Neural cell (in vitro differentiated cells): Measurements from ENCODE around the gene MYLK.

ENCODE experiments used
- EP300 ChIP-seq: fragments of 450-650 bp; conservative IDR thresholded peaks from 2 replicates; pipeline ENCODE4 v1.6.1; 2014; ENCODE audit warnings: antibody characterized with exemption, mild to moderate bottlenecking, moderate library complexity; ENCODE audit not compliant: poor library complexity, severe bottlenecking
- MXI1 ChIP-seq: fragments of 450-650 bp; conservative IDR thresholded peaks from 2 replicates; pipeline ENCODE4 v1.6.1; 2014; ENCODE audit warnings: antibody characterized with exemption, mild to moderate bottlenecking; ENCODE audit not compliant: poor library complexity, severe bottlenecking
- POLR2AphosphoS5 ChIP-seq: IDR thresholded peaks from 2 replicates; pipeline ENCODE4 v1.6.1; 2012
- TAF1 ChIP-seq: IDR thresholded peaks from 2 replicates; pipeline ENCODE4 v1.6.1; 2012; ENCODE audit warnings: low read depth
- TF ChIP-seq, protein P1 (sequence below): fragments of 450-650 bp; IDR thresholded peaks from 2 replicates; pipeline ENCODE4 v1.5.1; 2014; ENCODE audit warnings: antibody characterized with exemption, mild to moderate bottlenecking, moderate library complexity; ENCODE audit not compliant: poor library complexity, severe bottlenecking
- TF ChIP-seq, protein P2 (sequence below): IDR thresholded peaks from 2 replicates; pipeline ENCODE4 v1.6.1; 2012; ENCODE audit warnings: borderline replicate concordance

DNA sequence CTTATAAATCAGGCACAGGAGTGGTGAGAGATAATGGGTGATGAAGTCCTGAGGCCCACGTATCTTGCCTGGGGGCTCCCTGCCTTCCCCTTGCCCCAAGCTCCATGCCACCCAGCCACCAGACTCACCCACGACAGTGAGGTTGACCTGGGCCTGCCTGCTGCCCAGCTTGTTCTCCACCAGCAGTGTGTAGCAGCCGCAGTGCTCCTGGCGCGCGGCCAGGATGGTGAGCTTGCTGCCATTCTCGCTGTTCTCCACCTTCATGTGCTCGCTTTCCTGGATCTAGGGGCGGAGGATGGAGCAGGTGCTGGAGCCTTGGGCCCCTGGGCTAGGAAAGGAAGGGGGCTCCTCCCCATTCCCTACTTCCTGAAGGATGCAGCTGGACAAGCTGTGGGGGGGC is 220.2 kb downstream of the MYLK start:
- TF ChIP-seq TAF1 (no peak), POLR2AphosphoS5 (no peak), MXI1 (no peak), EP300 (no peak)
- TF ChIP-seq, protein P1, sequence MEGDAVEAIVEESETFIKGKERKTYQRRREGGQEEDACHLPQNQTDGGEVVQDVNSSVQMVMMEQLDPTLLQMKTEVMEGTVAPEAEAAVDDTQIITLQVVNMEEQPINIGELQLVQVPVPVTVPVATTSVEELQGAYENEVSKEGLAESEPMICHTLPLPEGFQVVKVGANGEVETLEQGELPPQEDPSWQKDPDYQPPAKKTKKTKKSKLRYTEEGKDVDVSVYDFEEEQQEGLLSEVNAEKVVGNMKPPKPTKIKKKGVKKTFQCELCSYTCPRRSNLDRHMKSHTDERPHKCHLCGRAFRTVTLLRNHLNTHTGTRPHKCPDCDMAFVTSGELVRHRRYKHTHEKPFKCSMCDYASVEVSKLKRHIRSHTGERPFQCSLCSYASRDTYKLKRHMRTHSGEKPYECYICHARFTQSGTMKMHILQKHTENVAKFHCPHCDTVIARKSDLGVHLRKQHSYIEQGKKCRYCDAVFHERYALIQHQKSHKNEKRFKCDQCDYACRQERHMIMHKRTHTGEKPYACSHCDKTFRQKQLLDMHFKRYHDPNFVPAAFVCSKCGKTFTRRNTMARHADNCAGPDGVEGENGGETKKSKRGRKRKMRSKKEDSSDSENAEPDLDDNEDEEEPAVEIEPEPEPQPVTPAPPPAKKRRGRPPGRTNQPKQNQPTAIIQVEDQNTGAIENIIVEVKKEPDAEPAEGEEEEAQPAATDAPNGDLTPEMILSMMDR, result no peak
- TF ChIP-seq, protein P2, sequence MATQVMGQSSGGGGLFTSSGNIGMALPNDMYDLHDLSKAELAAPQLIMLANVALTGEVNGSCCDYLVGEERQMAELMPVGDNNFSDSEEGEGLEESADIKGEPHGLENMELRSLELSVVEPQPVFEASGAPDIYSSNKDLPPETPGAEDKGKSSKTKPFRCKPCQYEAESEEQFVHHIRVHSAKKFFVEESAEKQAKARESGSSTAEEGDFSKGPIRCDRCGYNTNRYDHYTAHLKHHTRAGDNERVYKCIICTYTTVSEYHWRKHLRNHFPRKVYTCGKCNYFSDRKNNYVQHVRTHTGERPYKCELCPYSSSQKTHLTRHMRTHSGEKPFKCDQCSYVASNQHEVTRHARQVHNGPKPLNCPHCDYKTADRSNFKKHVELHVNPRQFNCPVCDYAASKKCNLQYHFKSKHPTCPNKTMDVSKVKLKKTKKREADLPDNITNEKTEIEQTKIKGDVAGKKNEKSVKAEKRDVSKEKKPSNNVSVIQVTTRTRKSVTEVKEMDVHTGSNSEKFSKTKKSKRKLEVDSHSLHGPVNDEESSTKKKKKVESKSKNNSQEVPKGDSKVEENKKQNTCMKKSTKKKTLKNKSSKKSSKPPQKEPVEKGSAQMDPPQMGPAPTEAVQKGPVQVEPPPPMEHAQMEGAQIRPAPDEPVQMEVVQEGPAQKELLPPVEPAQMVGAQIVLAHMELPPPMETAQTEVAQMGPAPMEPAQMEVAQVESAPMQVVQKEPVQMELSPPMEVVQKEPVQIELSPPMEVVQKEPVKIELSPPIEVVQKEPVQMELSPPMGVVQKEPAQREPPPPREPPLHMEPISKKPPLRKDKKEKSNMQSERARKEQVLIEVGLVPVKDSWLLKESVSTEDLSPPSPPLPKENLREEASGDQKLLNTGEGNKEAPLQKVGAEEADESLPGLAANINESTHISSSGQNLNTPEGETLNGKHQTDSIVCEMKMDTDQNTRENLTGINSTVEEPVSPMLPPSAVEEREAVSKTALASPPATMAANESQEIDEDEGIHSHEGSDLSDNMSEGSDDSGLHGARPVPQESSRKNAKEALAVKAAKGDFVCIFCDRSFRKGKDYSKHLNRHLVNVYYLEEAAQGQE, result no peak
